Uterus (tissue), 4 donors: ENCODE results near the gene SCG2. TPM values are rescaled to one million over a fixed set of nuclear protein-coding genes. Genes with fewer than 3 reads are reported as not detected.

Experiments used
- DNase-seq, 2 donors: peaks; one replicate each; pipeline ENCODE4 v3.0.0-alpha.2; 2019 to 2020
- H3K27ac ChIP-seq, 2 donors: fragments of 200-600 bp; sonication (generic); 1 replicate in 1 of 2; 2 replicates in 1 of 2; pipeline ENCODE4 v1.5.1; 2016 to 2018
- H3K27me3 ChIP-seq, 2 donors: fragments of 200-600 bp; sonication (generic); one replicate each; pipeline ENCODE4 v1.5.1; 2018 to 2019; ENCODE audit warnings: control low read depth in 1 of 2
- H3K36me3 ChIP-seq, 2 donors: fragments of 200-600 bp; sonication (generic); one replicate each; pipeline ENCODE4 v1.5.1; 2019; ENCODE audit warnings: control low read depth in 1 of 2
- H3K4me1 ChIP-seq, 2 donors: fragments of 200-600 bp; sonication (generic); one replicate each; pipeline ENCODE4 v1.5.1; 2018 to 2019; ENCODE audit warnings: control low read depth in 1 of 2
- H3K4me3 ChIP-seq, 2 donors: fragments of 200-600 bp; sonication (generic); 1 replicate in 1 of 2; 2 replicates in 1 of 2; pipeline ENCODE4 v1.5.1; 2018 to 2019; ENCODE audit warnings: mild to moderate bottlenecking in 1 of 2
- H3K9me3 ChIP-seq, 2 donors: fragments of 200-600 bp; sonication (generic); one replicate each; pipeline ENCODE4 v1.5.1; 2019; ENCODE audit warnings: control low read depth in 1 of 2
- CTCF ChIP-seq, 4 experiments: fragments of 200-600 bp in 2 of 4; fragments of 450-650 bp in 2 of 4; sonication (generic) in 2 of 4; IDR thresholded peaks; one replicate each; pipeline ENCODE4 v1.5.1; 2016 to 2019; ENCODE audit warnings: antibody characterized with exemption in 4 of 4, mild to moderate bottlenecking in 2 of 4, moderate library complexity in 1 of 4
- POLR2A ChIP-seq, 2 donors: fragments of 450-650 bp; IDR thresholded peaks; one replicate each; pipeline ENCODE4 v1.6.1; 2016; ENCODE audit warnings: antibody characterized with exemption in 2 of 2, mild to moderate bottlenecking in 1 of 2, moderate library complexity in 1 of 2
- intact Hi-C: fragments of 100-400 bp; cut with DNase I; formaldehyde crosslinking; loops from one replicate; pipeline ENCODE4 v1.15.1; 2023; ENCODE audit warnings: low total_unique reads
- total RNA-seq, 4 donors: library from RNA; depleted of rRNA in 3 of 4; stranded (reverse); fragments of >200 nt in 3 of 4; gene quantifications; one replicate each; pipeline versions ENCODE4 v1.1.0 to v1.2.4, GENCODE V29; 2014 to 2023
- donor health status: DM: yes; HTN: yes; CAD: no.

The SCG2 gene
- total RNA-seq, 4 donors from 2014 or later, result 0.95 to 5.0 TPM; not detected in 2

GRCh38 chr2:223566396-223566795 is 35.8 kb downstream of the SCG2 start:
- H3K27ac ChIP-seq, result no peak overlapping the region
- H3K36me3 ChIP-seq, result no peaks in the 10 kb centered on the region
- intact Hi-C loops, result no loop called here
- no peak overlapping the region for H3K4me3 ChIP-seq
- no peaks in the 10 kb centered on the region for H3K9me3 ChIP-seq
- no peaks in the 10 kb centered on the region for H3K27me3 ChIP-seq
- no peak for DNase-seq
- no peak for TF ChIP-seq POLR2A (IDR thresholded peaks at IDR 0.05)
- no peaks in the 10 kb centered on the region for H3K4me1 ChIP-seq

- Histone ChIP-seq H3K4me1 (no peaks in the 10 kb centered on the region), H3K9me3 (no peaks in the 10 kb centered on the region), H3K27me3 (no peaks in the 10 kb centered on the region), H3K27ac (no peak overlapping the region), H3K4me3 (no peak overlapping the region), H3K36me3 (no peaks in the 10 kb centered on the region)
- no peak for DNase-seq
- intact Hi-C loops, result no loop called here
- no peak for TF ChIP-seq POLR2A (IDR thresholded peaks at IDR 0.05)
- TF ChIP-seq CTCF (IDR thresholded peaks at IDR 0.05), result no peak
These were observed 38.7 kb downstream of the SCG2 start for GRCh38 chr2:223563462-223563861.

- H3K4me3 ChIP-seq, result no peak overlapping the region
- no peaks in the 10 kb centered on the region for H3K9me3 ChIP-seq
- no peaks in the 10 kb centered on the region for H3K27me3 ChIP-seq
- no peak for TF ChIP-seq POLR2A (IDR thresholded peaks at IDR 0.05)
- TF ChIP-seq CTCF (IDR thresholded peaks at IDR 0.05), result no peak
- H3K36me3 ChIP-seq, result no peaks in the 10 kb centered on the region
- no peak overlapping the region for H3K27ac ChIP-seq
- H3K4me1 ChIP-seq, result no peaks in the 10 kb centered on the region
- DNase-seq, result no peak
- intact Hi-C loops, result no loop called here
These were observed 40.1 kb downstream of the SCG2 start for GRCh38 chr2:223562078-223562477.

- Histone ChIP-seq H3K4me3 (no peak overlapping the region), H3K27me3 (no peaks in the 10 kb centered on the region), H3K4me1 (no peaks in the 10 kb centered on the region), H3K36me3 (no peaks in the 10 kb centered on the region), H3K27ac (no peak overlapping the region), H3K9me3 (no peaks in the 10 kb centered on the region)
- no peak for DNase-seq
- intact Hi-C loops, result no loop called here
- TF ChIP-seq POLR2A (IDR thresholded peaks at IDR 0.05) (no peak), CTCF (IDR thresholded peaks at IDR 0.05) (no peak)
These were observed 41.3 kb downstream of the SCG2 start for GRCh38 chr2:223560749-223561435.

GRCh38 chr2:223558970-223559369 is 43.2 kb downstream of the SCG2 start:
- Histone ChIP-seq H3K9me3 (no peaks in the 10 kb centered on the region), H3K4me1 (no peaks in the 10 kb centered on the region), H3K27me3 (no peaks in the 10 kb centered on the region), H3K4me3 (no peak overlapping the region), H3K36me3 (no peaks in the 10 kb centered on the region), H3K27ac (no peak overlapping the region)
- intact Hi-C loops, result no loop called here
- no peak for TF ChIP-seq CTCF (IDR thresholded peaks at IDR 0.05)
- no peak for DNase-seq

GRCh38 chr2:223554923-223555322 is 47.2 kb downstream of the SCG2 start:
- Histone ChIP-seq H3K4me3 (no peak overlapping the region), H3K36me3 (no peaks in the 10 kb centered on the region), H3K27ac (no peak overlapping the region), H3K27me3 (no peaks in the 10 kb centered on the region), H3K9me3 (no peaks in the 10 kb centered on the region), H3K4me1 (no peaks in the 10 kb centered on the region)
- intact Hi-C loops, result no loop called here
- TF ChIP-seq CTCF (IDR thresholded peaks at IDR 0.05), result no peak
- DNase-seq, result no peak
